Stimulated activated CD4-positive, alpha-beta T cell treated with anti-CD3 and anti-CD28 coated beads, TNF-alpha, amount 100 ng/mL, for 48 hours (primary cell): ENCODE measurements around the gene FLT3LG.
"Not testable (repeated sequence)": the region's sequence is repeated elsewhere in the genome, so short reads cannot be mapped to it uniquely, and the experiment has no call there.

ENCODE experiments used
- DNase-seq, 3 donors: peaks; one replicate each; pipeline ENCODE4 v3.0.0-alpha.2; 2020; ENCODE audit warnings: low read depth in 3 of 3

FLT3LG gene

GRCh38 chr19:49440439-49441209 is 33.4 kb upstream of the FLT3LG start:
- no peak for DNase-seq

- DNase-seq: peak in 1 of 3 donors; percentile 41
These were observed 32.6 kb upstream of the FLT3LG start, which contains the start of gene SLC17A7 for GRCh38 chr19:49441210-49441959. Gene SLC17A7, minus strand, starts transcription at chr19:49441527. Its CDS starts 148 bp downstream, at chr19:49441379.

DNA sequence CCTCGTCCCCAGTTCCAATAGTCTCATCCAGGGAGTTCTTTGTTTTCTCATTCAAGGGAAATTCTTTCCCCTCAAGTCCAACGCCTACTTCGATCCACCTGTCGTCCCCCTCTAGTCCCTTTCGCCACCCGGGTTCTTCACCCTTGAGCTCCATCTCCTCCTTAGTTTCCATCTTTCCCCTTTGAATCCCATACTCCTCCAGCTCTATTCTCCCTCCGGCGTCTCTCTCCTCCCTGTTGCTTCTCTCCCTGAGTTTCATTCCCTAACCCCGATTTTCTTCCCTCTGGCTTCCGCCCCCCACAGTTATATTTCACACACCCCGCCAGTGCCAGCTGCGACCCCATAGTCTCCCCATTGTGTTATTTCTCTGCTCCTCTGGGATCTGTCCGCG is 32.1 kb upstream of the FLT3LG start:
- DNase-seq: no peak

DNA sequence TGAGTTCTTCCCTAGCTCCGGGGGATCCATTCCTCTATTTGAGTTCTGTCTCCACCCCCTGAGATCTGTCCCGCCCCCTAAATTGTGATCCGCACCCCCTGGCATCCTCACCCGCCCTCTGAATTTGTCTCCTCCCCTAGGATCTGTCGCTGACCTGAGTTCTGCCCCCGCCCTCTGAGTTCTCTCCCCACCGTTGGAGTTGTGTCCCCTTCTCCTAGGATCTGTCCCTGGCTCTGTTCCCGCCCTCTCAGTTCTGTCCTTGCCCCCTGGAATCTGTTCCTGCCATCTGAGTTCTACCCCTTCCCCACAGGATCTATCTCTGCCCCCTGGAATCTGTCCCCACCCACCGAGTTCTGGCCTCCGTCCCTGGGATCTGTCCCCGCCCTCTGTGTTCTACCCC is 31.7 kb upstream of the FLT3LG start:
- no peak for DNase-seq

- DNase-seq: peak in 1 of 3 donors; percentile 56
These were observed 31.1 kb upstream of the FLT3LG start for GRCh38 chr19:49442771-49443365.

- DNase-seq: peak; percentile 87 to 92 (median 89)
These were observed 30.5 kb upstream of the FLT3LG start for GRCh38 chr19:49443366-49444099.

DNA sequence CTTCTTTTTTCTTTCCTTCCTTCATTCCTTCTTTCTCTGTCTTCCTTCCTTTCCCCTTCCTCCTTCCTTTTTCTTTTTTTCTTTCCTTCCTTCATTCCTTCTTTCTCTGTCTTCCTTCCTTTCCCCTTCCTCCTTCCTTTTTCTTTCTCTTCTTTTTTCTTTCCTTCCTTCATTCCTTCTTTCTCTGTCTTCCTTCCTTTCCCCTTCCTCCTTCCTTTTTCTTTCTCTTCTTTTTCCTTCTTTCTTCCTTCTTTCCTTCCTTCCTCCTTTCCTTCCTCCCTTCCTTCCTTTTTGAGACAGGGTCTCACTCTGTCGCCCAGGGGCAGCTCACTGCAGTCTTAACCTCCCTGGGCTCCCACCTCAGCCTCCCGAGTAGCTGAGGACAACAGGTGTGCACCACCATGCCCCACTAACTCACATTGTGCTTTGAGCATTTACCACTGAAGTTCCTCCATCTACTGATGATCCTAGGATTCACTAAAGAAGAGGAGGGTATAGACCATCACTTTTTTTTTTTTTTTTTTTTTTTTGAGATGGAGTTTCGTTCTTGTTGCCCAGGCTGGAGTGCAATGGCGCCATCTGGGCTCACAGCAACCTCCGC is 29.8 kb upstream of the FLT3LG start:
- not testable (repeated sequence) for DNase-seq

GRCh38 chr19:49445997-49446396 is 28.0 kb upstream of the FLT3LG start:
- DNase-seq: no peak

GRCh38 chr19:49447485-49448431 is 26.3 kb upstream of the FLT3LG start:
- DNase-seq: no peak

DNA sequence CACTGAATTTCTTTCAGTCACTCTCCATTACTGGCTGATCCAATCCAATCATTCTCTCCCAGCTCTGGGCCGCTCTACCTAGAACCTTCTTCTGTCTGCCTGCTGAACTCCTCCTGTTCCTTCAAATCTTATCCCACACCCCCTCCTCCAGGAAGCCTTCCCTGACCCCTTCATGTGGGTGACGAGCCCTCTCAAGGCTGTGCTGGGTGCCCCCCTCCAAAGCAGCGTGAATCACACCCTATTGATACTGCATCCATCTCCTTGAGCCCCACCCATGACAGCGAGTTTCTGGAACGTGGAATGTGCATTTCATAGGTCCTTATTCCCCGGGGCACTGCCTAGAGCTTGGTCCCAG is 25.6 kb upstream of the FLT3LG start:
- no peak for DNase-seq

DNA sequence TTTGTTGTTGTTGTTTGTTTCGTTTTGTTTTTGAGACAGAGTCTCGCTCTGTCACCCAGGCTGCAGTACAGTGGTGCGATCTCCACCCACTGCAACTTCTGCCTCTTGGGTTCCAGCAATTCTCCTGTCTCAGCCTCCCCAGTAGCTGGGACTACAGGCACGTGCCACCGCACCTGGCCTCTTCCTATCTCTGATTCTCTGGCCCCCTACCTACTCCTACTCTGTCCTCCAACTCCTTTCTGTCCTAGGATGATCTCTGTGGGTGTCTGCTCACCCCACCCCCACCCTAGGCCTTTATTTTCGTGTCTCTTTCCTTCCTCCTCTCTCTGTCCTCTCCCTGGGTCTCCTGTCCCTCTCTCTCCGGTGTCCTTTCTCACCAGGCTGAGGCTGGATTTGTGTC is 23.6 kb upstream of the FLT3LG start:
- no peak for DNase-seq

GRCh38 chr19:49451430-49452181 is 22.4 kb upstream of the FLT3LG start, which contains the start of gene PIH1D1:
Gene PIH1D1, minus strand, starts transcription at chr19:49451814. Its CDS starts 240 bp downstream, at chr19:49451574.
- peak; percentile 91 to 94 (median 94) for DNase-seq

GRCh38 chr19:49453013-49453756 is 20.8 kb upstream of the FLT3LG start, which contains the start of gene ALDH16A1:
Gene ALDH16A1, plus strand, starts transcription at chr19:49453225. Its CDS starts 107 bp downstream, at chr19:49453332.
- DNase-seq: peak; percentile 96 to 98 (median 98)

DNA sequence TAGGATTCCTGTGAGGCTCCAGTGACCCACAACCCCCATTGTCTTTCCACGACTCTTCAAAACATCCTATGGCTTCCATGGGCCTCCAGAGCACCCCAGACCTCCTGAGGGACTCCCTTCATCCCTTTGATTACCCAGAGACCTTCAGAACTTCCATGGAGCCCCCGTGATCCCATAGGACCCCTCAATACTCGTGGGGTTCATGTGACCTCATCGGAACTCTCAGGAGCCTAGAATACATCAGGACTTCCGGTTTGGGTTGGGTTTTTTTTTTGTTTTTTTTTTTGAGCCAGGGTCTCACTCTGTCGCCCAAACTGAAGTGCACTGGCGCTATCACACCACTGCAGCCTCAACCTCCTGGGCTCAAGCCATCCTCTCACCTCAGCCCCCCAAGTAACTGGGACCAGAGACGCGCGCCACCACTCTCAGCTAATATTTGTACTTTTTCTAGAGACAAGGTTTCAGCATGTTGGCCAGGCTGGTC is 20.2 kb upstream of the FLT3LG start:
- DNase-seq: no peak

DNA sequence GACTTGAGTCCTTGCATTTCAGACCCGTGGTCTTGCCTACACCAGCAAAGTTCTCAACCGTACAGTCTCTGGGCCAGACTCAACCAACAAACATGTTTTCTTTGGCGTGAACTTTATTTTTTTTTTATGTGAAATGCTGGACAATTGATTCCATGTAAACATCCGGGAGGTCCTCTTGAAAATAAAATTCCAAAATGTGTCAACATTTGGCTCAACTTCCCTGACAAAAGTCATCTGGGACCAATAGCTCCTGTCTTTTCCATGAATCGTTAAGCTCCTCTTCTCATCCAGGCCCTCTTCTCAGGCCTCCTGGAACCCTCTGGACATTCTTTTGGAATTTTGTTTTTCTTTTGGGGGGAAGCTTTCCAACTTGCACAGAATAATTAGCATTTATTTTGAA is 18.2 kb upstream of the FLT3LG start:
- no peak for DNase-seq

DNA sequence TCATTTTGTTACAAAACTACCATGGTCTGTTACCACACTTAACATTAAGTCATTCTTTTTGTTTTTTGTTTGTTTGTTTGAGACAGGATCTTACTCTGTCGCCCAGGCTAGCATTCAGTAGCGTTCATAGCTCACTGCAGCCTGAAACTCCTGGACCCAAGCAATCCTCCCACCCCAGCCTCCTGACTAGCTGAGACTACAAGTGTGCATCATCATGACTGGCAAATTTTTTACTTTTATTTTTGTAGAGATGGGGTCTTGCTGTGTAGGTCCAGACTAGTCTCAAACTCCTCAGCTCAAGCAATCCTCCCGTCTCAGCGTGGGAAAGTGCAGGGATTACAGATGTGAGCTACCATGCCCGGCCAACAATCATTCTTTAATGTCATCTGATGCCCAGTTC is 17.7 kb upstream of the FLT3LG start:
- no peak for DNase-seq

DNA sequence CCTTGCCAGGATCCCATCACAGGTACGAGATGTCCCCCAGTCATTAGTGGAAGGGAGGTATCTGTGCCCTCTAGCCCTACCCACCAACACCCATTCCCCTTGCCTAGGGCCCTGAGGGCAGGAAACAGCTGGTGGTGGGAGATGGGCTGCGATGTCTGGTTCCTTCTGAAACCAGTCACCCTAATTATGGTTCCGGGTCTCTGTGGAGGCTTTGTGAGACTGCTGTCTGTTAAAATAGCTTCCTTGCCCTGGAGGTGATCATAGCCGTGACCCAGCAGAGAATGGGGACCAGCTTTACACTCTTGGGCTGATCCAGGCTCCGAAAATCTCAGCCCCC is 15.5 kb upstream of the FLT3LG start:
- no peak for DNase-seq

GRCh38 chr19:49459388-49459787 is 14.6 kb upstream of the FLT3LG start:
- no peak for DNase-seq

GRCh38 chr19:49461130-49461529 is 12.9 kb upstream of the FLT3LG start:
- DNase-seq: not testable (repeated sequence)
